Measurements from ENCODE around the gene TPCN2.
"Not testable (repeated sequence)": the region's sequence is repeated elsewhere in the genome, so short reads cannot be mapped to it uniquely, and the experiment has no call there.

The TPCN2 gene

GRCh38 chr11:69048694-69049489 lies at the start of gene TPCN2:
Gene TPCN2, plus strand, starts transcription at chr11:69048932. Its CDS starts 66 bp downstream, at chr11:69048998.
- peak; percentile 93 for DNase-seq (ENCODE audit: low read depth)
- peak within 1 kb of the TSS; percentile 77 for H3K4me3 ChIP-seq (ENCODE audit: low read length)
- TF ChIP-seq CTCF (conservative IDR thresholded peaks at IDR 0.05; ENCODE audit: low read length) = no peak

GRCh38 chr11:68999093-68999747 lies 49.5 kb upstream of the TPCN2 start:
- no peak for TF ChIP-seq CTCF (conservative IDR thresholded peaks at IDR 0.05; ENCODE audit: low read length)
- no peak overlapping the region for H3K4me3 ChIP-seq (ENCODE audit: low read length)
- no peak for DNase-seq (ENCODE audit: low read depth)

DNA sequence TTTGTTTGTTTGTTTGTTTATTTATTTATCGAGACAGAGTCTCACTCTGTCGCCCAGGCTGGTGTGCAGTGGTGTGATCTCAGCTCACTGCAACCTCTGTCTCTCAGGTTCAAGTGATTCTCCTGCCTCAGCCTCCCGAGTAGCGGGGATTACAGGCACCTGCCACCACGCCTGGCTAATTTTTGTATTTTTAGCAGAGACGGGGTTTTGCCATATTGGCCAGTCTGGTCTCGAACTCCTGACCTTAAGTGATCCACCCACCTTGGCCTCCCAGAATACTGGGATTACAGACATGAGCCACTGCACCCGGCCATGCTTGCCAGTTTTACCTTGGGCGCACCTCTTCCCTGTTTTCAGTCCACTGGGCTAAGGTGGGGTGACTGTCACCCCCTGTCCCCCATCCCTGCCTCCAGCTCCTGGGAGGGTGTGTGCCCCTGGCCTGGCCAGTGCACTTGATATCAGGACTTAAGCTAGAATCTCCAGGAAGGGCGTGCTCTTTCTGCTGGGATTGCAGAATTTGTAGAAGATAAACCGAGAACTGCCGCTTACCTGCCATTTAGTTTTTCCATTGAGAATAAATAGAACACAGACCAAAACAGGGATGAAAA lies 48.9 kb upstream of the TPCN2 start:
- H3K4me3 ChIP-seq (ENCODE audit: low read length) = not testable (repeated sequence)

GRCh38 chr11:69000391-69000790 lies 48.3 kb upstream of the TPCN2 start:
- no peak for TF ChIP-seq CTCF (conservative IDR thresholded peaks at IDR 0.05; ENCODE audit: low read length)
- no peak overlapping the region for H3K4me3 ChIP-seq (ENCODE audit: low read length)

More for the DNA sequence above, 48.9 kb upstream of the TPCN2 start:
- not testable (repeated sequence) for DNase-seq (ENCODE audit: low read depth)

DNA sequence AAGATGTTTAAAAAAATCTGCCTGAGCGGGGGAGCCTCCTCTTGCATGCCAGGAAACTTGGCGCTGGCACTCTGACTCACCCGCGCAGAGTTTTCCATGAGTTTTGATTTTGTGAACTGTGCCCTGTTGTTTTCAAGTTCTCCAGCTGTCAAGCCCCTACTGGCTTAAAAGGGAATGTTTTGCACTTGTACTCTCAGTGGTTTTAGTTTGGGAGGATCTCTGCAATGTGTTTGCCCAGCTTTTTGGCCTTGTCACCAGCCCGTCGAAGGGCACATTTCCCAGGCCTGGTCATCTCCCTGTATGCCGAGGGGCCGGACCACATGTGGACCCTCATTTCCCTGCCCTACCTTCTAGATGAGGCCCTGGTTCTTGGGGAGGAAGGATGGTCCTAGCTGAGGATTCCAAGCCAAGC lies 47.9 kb upstream of the TPCN2 start:
- peak; percentile 82 for TF ChIP-seq CTCF (conservative IDR thresholded peaks at IDR 0.05; ENCODE audit: low read length)
- no peak overlapping the region for H3K4me3 ChIP-seq (ENCODE audit: low read length)
- DNase-seq (ENCODE audit: low read depth) = peak; percentile 88

More at GRCh38 chr11:69000391-69000790, 48.3 kb upstream of the TPCN2 start:
- no peak for DNase-seq (ENCODE audit: low read depth)

DNA sequence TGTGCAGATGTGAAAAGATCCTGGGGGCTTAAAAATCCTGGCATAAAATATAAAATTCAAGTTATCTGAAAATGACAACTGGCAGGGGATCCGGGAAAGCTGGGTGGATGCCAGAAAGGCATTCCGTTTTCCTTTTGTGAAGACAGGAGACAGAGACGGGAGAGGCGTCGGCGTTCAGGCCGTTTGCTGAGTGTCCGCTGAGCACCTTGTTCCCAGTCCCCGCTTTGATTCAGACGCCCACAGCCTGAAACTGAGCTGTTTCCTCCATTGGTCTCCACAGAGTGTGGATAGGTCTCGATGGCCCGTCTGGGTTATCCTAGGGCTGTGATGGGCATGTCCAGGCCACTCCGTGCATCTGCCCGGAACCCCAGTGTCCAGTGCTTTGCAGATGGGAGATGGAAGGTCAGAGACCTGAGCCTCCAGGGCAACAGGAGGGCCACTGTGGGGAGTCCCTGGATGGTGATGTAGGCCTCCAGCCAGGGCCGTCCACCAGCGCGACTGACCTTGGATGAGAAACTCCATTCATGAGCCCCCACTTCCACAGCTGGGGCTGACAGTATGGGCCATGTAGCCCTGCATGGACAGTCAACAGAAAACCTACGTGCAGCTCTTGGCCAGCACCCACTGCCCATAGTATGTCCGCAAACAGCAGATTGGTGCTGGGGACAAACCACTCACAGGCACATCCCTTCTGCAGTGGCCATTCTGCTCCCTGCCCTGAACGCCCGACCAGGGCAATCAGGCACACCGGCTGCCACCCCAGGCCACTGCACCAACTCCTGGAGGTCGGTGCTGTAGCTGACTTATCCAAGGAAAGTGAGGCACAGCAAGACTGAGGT lies 47.3 kb upstream of the TPCN2 start:
- TF ChIP-seq CTCF (conservative IDR thresholded peaks at IDR 0.05; ENCODE audit: low read length) = no peak
- no peak for DNase-seq (ENCODE audit: low read depth)
- no peak overlapping the region for H3K4me3 ChIP-seq (ENCODE audit: low read length)

DNA sequence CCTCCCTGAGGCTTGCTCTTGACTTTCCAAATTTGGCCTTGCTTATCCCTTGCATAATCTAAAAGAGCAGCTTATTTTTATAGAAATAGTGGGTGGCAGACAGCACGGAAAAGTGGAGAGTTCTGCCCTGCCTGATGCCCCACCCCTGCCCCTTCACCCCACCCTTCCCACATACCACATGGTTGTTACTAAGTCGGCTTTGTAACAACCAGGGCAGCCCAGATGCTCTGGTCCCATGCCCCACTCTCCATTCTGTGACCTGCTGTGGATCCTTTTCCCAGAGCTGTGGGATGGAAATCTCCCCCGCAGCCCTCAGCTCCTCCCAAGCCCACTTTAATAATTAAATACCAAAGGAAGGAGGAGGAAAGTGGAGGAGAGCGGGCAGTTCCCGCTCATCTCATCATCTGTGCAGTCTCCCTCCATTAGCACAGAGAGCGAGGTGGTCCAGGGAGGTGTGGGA lies 46.6 kb upstream of the TPCN2 start:
- no peak overlapping the region for H3K4me3 ChIP-seq (ENCODE audit: low read length)
- no peak for TF ChIP-seq CTCF (conservative IDR thresholded peaks at IDR 0.05; ENCODE audit: low read length)
- peak; percentile 42 for DNase-seq (ENCODE audit: low read depth)
